NCI-H1105 (cell line): ENCODE data around the gene TMEM39A.

Experiments used
- DNase-seq: peaks from one replicate; lab custom pipeline; 2025; lab: John Stamatoyannopoulos, UW

The TMEM39A gene

DNA sequence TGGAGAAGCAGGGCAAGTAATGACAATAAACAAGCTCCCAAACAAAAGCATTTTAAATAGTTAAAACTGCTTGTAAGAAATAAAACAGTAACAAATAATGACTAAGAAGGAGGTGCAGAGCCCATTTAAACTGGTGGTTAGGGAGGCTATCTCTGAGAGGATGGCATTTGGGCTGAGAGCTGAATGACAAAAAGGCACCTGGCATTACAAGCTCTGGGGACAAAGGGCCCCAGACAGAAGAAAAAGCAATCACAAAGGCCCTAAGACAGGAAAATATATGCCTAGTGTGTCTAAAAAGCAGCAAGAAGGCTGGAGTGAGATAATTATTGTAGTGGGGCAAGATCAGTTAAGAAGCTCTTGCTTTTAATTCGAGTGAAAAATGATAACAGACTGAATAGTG, 9.6 kb downstream of the TMEM39A start:
- no peak for DNase-seq

DNA sequence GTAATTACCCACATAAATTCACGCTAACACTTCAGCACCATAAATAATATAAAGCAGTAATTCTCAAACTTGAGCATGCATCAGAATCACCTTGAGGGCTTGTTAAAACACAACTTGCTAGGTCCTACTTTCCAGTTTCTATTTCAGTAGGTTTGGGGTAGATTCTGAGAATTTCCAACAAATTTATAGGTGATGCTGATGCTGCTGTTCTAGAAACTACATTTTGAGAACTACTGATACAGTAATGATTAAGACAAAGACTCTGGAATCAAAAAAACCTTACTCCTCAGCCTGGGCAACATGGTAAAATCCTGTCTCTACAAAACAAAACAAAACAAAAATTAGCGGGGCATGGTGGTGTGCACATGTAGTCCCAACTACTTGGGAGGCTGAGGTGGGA, 18.8 kb downstream of the TMEM39A start:
- DNase-seq = no peak

DNA sequence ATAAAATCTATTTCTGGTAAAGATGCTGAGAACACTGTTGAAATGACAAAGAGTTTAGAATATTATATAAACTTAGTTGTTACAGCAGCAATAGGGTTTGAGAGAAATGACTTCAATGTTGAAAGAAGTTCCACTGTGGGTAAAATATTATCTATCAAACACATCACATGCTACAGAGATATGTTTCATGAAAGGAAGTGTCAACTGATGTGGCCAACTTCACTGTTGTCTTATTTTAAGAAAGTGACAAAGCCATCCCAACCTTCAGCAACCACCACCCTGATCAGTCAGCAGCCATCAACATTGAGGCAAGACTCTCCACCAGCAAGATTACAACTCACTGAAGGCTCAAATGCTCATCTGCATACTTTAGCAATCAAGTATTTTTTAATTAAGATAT, 20.2 kb downstream of the TMEM39A start:
- no peak for DNase-seq

DNA sequence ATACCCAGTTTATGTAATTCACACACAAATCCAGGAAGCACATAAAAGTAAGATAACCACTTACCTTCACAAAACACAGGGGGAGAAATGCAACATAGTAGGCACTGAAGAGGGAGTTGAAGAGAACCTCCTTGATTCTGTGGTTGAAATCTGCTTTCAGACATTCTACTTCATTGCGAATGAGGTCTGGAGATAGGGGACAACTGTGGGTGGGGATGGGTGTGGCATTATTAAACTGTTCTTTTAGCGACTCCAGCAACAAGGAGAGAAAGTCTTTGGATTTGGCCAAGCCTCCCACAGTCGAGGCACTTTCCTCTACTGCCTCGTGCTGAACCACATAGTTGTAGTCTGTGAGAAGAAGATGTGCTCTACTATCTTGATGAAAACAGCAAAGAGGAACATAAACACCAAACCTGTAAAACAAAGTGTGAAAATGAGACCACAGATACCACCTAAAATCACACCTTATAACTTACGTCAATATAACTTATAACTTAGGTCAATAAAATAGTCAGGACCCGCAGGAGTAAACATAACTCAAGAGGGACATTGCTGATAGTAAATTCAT, 25.6 kb downstream of the TMEM39A start:
- no peak for DNase-seq

DNA sequence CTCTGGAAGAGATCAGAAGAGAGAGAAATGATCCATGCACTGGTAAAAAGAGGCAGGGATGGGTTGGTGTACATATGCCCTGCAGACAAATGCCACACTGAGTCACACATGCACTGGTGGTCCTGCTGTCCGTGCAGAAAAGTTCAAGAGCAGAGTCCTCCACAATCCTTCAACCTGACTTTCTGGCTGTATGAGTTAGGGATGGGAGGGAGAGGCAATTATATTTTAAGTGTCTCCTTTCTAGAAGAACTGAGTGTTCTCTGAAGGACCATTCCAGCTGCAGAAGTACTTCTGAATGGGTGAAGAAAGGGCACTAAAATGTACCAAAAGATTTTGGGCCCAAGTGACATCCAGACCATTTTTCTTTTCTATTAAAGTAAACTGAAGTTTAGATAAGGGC, 26.4 kb downstream of the TMEM39A start:
- DNase-seq = no peak

DNA sequence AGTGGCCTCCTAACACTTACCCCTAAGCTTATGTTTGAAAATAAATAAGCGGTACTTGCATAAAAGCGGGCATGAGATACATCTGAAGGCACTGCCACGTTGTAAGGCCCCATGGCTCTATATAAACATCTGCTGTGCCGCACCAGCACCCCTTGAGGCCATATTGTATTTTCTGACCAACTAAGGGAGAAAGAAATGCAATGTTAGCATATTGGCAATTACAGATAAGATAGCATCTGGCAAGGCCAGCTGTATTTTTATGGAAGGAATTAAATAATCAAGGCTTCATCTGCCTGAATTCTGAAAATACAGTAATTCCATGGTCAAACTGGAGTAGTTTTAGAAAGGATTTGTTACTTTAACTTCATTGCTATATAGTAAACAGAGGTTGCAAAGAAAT, 28.7 kb downstream of the TMEM39A start:
- no peak for DNase-seq

DNA sequence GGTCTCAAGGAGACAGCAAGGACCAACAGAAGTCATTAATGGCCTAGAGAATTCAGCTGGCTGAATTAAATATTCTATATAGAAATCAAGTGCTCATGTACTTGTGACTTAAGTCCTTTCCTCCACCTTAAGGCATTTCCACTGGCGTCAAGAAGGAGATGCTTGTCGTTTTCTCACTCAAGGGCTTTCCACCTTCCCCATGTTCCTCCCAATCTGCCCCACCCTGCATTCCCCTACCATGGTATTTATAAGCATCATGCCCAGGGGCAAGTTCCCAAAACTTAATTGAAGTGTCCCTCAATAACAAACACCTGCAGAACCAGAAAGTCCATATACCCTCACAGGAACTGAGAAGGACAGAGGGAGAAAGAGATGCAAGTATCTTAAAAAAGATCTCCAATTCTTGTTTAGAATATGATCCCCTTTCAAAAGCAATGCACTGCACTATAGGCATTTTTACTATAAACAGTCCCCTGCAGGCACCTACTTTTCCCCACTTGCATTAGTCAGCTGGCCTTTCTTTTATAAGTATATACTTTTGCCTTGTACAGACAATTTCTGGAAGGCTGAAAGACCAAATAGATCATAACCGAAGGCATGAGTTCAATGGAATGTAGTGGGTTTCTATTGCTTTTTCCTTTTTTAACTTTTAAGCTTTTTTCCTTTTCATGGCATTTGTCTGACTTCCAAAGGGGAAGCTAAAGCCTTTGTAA, 29.6 kb downstream of the TMEM39A start:
- DNase-seq = no peak

DNA sequence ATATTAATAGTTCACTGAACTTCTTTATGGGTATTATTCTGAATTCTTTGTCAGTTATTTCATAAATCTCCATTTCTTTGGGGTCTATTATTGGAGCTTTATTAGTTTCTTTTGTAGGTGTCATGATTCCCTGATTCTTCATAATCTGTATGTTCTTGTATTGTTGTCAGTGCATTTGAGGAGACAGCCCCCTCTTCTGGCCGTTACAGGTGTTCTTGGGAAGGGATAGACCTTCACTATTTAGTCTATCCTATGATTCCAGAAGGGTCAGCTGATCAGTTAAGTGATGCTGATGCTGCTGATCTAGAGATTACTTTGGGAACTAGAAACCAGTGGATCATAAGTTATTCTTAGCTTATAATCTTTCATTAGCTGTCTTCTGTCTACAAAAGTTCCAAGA, 34.9 kb downstream of the TMEM39A start:
- DNase-seq = no peak

DNA sequence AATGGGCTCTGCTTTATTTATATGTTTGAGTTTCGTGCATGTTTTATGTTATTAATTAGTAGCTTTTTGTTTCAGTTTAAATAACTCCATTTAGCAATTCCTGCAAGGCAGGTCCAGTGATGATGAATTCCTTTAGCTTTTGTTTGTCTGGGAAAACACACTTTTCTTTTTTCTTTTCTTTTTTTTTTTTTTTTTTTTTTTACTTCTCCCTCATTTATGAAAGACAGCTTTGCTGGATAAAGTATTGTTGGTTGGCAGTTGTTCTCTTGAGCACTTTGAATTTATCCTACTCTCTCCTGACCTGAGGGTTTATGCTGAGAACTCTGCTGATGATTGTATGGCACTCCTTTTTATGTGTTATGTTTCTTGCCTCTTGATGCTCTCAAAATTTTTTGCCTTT, 35.7 kb downstream of the TMEM39A start:
- no peak for DNase-seq

DNA sequence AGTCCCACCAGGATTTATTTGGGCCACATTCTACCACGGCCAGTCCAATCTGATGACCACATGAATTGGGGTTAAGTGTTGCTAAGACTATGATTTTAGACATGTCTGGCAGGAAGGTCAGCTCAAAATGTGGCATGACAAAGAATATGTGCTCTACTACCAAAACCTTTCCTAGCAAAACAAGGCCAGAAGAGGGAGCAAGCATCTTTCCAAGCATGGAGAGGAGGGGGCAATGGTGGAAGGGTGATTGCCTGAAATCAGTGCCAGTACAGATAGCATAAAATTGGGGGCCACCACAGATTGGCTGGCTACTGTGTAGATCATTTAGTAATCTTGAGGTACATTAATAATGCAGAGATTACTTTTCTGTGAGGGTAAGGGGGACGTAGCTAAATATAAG, 43.2 kb downstream of the TMEM39A start:
- no peak for DNase-seq

DNA sequence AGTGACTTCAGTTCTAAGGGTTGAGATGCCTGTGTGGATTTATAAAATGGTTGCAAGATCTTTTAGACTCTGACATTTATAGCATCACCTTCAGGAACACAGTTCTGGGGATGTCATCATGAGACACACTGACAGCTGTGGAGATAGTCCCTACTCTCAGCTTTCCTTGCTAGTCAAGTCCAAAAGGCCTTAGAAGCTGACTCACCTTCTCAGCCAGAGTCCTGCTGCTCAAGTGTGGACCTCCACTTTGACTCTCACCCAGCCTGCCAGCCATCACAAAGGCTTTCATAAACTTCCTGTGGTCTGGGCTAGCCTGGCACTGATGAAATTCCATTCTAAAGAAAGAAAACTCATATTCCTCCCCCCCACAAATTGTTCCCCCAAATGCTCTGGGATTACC, 44.8 kb downstream of the TMEM39A start:
- no peak for DNase-seq

DNA sequence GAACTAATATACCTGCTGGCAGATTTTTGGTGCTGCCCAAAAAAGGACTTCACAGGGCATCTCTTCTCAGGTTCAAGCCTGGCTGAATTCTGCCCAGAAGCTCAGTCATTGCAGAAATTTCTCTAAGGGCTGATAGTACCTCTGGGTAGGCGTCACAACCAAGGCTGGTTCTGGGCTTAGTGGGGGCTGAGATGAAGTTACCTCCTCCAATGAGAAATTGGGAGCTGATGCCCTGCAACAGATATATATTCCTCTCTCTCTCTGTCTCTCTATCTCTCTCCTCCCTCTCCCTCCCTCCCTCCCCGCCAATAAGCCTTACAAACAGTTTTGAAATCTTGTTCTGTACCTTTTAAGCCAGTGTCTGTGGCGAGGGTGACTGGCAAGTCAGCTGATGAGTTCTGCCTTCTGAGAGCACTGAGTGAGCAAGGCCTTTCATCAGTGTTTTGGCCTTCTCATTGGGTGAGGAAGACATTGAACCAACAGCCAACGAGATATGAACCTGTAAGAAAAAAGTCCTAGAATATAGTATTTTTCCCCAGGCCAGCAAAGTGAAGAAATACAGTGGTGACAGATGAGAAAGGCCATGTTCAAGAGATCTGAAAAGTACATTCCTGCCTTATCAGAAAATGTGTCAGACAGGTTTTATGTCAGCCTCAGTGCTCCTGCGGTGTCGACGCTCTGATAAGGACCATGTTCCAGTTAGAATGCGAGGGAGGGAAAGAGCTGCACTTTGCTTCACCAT, 45.5 kb downstream of the TMEM39A start:
- no peak for DNase-seq

DNA sequence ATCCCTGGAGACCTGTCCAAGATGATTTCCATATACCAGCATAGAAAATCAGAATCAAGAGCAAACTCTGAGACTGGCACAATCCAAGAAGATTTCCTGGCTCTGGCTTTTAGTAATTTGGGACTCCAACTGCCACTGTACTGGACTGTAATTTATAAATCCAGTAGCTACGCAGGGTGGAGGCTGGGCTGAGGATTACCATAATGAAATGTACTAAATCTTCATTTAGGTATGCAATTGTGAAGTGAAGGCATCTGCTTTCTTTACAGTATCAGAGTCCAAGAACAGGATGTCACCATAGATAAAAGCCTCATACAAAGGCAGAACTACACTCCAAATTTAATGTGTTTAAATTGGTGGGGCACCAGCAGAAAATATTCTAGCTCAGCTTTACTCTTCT, 46.5 kb downstream of the TMEM39A start:
- DNase-seq = no peak

DNA sequence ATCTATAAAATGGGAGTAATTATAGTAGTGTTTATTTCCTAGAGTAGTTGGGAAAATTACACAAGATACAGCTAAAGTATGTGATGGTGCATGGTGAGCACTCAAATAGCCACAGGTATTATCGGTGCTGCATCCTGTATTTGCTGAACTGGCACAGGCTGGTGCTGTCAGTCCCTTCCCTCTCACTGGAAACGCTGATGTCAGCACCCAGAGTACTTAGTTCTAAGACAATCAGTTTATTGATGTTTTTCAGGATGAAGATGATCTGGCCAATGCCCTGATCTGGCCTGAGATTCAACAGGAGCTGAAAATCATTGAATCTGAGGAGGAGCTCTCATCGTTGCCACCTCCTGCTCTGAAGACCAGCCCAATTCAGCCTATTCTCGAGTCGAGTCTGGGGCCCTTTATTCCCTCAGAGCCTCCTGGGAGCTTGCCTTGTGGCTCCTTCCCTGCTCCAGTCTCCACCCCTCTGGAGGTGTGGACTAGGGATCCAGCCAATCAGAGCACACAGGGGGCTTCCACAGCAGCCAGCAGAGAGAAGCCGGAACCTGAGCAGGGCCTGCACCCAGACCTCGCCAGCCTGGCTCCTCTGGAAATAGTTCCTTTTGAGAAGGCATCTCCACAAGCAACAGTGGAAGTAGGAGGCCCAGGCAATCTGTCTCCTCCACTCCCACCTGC, 49.7 kb downstream of the TMEM39A start:
- DNase-seq = no peak

DNA sequence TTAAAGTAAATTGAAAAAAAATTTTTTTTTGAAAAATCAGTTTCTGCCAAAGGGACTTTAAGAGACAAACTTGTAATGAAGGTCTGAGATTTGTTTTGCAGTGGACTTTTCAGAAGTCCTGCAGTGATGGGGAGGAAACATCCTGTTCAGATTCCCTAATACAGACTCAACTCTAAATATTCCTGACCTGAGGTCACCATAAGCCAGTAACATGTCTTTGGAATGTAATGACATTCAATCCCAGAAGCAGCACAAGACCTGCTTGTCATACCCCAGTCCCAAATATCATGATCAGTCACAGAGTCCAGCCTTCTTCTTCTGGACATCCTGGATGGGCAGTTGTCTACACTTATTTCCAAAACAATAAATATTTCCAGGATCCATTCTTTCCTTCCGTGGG, 53.6 kb downstream of the TMEM39A start:
- DNase-seq = no peak

DNA sequence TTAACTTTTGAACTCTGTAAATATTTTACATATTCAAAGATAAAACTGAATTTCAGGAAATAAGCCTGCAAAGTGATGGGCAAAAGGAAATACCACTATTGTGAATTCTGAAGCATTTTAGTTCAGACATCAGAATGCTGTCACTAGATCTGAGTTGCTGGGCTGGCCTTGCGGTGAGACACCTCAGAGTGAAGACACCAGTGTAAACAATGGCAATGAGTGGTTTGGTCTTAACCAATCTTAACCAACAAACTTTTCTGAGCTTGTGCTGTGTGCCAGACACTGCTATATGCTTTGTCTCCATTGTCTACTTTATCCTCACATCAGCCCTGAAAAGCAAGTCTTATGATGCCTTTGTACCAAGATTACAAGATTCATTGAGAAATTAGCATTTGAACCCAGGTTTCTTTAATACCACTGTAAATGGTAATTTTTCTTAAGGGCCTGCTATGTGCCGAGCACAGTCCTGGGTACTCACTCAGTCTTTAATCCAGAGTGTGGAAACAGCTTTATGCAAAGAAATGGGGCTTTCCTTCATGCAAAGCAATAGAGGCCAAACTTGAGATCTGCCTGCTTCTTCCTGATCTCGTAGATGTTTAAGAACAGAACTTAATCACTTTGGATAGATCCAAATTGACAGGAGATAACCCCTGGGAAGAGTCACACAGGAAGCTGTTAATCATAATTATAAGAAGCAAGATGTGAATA, 55.0 kb downstream of the TMEM39A start:
- no peak for DNase-seq

DNA sequence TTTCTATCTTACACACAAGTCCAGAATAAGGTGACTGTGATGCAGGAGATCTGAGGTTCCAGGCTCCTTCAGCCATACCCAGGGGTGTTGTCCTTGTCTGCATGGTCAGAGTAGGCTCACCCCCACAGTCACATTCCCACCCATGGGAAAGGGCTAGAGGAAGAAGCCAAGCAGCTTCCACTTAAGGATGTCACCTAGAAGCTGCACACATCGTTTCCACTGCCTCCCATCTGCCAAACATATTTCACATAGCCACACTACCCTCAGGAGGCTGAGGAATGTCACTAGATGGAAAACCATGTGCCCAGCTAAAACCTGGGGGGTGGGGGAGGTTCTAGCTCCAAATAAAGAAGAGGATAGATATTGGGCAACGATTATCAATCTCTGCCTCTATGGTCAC, 58.1 kb downstream of the TMEM39A start:
- DNase-seq = no peak

DNA sequence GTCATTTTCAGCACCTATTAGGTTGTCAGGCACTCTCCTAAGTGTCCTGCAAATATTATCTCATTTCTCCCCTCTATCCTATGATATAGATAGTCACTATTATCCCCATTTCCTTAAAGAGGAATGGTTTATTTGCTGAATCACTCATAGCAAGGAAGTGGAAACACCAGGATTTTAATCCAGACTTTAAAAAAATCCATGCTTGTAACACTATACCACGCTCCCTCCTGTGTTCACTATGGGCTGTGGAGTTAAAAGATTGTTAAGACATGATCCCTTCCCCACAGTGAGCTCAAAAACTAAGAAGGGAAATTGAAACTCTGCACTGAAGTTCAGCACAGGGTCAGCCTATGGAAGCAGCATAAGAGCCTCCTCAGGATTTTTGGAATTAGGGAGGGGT, 60.2 kb downstream of the TMEM39A start:
- no peak for DNase-seq

DNA sequence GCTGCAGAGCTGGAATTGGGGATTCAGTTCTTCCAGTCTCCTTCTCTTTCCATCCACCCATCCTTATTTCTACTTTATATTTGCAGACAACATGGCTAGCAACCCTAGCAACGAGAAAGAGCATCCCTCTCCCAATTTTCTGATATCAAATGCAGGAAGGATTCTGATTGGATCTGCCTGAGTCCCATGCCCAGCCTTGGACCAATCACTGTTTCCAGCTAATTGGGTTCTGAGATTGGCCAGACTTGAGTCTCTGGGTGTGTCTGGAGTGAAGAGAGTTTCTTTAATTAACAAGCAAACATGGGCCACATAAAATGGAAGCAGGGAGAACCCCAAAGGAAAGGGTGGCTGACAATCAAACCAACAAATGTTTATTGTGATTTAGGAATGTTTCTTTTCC, 60.6 kb downstream of the TMEM39A start:
- no peak for DNase-seq

DNA sequence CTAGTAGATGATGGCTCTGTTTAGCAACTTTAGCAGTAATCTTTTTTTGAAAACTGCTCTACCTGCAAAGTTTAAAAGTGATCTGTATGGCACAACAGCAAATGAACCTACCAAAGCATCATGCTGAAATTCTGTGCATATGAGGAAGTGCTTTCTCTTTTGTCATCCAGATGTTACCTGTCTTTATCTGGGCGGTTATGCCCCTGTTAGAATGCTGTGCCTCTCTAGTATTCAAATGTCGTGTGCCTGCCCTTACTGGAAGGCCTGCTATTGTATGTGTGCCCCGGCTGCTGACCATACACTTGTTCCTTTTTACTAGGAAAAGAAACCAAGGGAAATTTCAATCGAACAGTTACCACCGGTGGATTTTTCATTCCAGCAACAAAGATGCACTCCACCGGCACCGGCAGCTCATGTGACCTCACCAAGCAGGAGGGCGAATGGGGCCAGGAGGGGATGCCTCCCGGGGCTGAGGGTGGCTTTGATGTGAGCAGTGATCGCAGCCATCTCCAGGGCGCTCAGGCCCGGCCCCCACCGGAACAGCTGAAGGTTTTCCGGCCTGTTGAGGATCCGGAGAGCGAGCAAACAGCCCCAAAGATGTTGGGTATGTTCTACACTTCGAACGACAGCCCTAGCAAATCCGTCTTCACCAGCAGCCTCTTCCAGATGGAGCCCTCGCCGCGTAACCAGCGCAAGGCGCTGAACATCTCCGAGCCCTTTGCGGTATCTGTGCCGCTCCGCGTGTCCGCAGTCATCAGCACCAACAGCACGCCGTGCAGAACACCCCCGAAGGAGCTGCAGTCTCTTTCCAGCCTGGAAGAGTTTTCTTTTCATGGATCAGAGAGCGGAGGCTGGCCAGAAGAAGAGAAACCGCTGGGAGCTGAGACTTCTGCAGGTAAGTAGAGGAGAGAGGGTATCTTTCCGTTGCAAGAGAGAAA, 61.6 kb downstream of the TMEM39A start:
- DNase-seq = no peak

DNA sequence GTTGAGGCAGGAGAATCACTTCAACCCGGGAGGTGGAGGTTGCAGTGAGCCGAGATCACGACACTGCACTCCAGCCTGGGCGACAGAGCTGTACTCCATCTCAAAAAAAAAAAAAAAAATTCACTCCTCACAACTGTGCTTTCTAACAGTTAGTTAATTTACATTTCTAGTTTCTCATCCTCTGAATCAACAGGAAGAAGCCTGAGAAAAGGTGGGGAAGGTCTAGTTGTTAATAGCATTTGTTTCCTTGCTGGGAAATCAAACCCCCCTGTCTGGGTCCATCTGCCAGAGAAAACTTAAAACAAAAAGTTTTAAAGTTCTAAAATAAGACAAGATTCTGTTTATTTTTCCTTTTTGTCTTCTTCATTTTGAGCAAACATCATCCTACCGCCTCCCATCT, 62.3 kb downstream of the TMEM39A start:
- DNase-seq = no peak
